HK-2 (cell line): ENCODE data around the gene BEST1.

ENCODE experiments used
- DNase-seq: peaks from one replicate; pipeline ENCODE4 v3.0.0-alpha.2; 2018; ENCODE audit not compliant: unreplicated experiment

Gene BEST1

DNA sequence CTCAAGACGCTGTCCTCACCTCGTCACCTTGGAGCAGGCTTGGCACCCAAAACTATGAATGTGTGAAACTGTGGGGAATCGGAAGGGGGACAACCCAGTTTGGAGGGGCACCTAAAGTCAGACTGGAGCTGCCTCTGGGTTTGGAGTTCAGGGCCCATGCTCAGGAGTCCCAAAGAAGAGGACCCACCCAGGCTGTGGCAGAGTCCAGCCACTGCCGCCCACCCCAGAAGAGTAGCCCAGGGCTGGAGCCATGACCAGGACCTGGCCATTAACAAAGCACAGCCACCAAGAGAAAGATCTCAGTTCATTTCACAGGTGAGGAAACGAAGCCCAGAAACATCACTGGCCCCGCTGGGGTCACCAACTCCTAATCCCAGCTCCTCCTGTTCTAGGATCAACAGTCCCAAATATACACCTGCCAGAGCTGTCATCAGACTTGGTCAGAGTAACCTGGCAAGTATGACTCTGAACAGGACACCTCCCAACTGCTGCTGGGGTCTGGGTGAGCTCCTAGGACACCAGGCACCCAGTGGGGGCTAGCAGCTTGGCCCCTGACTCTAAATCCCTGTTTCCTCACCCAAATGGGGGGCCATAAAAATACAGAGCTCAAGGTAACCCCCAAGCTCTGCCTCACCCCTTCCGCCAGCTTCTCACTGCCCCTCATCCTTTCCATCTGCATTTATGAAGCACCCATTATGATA is 35.5 kb upstream of the BEST1 start:
- DNase-seq = no peak

DNA sequence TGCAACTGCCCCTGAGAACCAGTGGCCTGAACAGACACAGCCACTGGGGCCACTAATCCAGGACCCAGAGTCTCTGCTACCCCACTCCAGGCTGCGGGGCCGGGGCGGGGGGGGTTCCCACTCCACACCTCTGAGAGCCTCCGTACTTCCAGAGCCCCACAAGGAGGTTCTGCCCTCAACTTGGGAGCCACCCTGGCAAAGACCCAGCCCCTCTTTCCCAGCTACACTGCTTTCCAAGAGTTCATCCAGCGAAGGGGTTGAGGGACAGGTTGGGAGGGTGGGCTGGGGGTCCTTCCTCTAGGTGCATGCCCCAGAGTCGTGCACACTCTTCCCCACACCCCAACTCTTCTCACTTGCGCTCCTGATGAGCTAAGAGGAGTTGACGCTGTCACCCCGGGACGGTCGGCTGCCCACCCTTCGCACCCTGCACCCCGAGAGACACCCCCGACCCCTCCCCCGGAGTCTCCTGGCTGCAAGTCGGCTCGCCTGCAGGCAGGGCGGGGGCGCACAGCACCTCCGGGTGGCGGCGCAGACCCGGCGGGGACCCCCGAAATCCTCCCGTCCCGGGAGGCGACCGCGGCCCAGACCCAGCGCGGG is 33.3 kb upstream of the BEST1 start:
- no peak for DNase-seq

- no peak for DNase-seq
Observed at GRCh38 chr11:61917334-61918109, 32.6 kb upstream of the BEST1 start, which contains the start of gene RAB3IL1. Gene RAB3IL1 (minus strand): TSS chr11:61917566. CDS start chr11:61917367, 199 bp downstream.

DNA sequence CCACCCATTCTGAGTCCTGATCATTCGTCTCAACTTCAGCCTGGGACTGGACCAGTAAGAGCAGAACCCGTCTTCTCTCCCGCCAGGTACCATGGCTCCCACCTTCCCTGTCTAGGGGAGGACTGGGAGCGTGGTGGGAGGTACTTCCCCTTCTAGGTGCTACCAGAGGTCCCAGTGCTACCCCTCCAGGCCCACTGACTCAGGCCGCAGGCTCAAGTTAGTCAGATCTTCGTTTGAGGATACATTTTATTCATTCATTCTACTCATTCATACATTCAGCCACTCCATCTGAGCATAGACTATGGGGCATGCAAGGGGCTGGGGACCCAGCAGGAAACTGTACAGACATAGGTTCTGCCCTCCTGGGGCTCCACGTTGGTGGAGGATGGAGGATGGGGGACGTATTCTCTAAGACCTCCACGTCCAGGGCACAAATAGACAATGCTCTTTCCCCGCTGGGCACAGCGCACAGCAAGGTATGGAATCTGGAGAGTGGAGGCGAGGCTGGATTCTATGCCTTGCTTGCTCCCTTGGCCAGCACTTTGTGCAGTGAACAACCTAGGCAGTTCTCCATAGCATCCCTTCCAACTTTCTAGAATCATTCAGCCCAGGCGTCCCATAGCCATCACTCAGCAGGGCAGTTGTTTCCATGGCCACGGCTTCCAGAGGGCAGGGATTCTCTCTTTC is 31.8 kb upstream of the BEST1 start:
- no peak for DNase-seq

- DNase-seq = no peak
Observed at GRCh38 chr11:61918938-61919704, 31.0 kb upstream of the BEST1 start.

- peak; percentile 65 for DNase-seq
Observed at GRCh38 chr11:61919705-61920631, 30.2 kb upstream of the BEST1 start.

DNA sequence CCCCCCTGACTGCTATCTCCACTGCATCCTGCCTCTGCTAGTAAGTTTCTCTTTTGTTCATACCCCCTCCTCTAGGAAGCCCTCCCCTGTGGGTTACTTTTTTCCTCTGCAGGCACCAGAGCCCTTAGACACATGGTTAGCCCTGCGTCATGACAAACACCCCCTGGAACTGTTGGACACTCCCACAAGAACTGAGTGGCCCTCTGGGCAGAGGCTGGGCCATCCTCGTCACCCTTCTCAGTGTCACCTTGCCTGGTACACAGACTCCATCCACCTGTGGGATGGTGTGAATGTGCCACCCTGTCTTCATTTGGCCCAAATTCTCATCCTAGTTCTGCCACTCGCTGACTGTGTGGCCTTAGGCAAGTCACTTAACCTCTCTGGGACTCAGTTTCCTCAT is 28.7 kb upstream of the BEST1 start:
- no peak for DNase-seq

- no peak for DNase-seq
Observed at GRCh38 chr11:61922539-61922938, 27.6 kb upstream of the BEST1 start.

- no peak for DNase-seq
Observed at GRCh38 chr11:61923166-61924063, 26.7 kb upstream of the BEST1 start.

- no peak for DNase-seq
Observed at GRCh38 chr11:61924064-61924455, 26.1 kb upstream of the BEST1 start.

DNA sequence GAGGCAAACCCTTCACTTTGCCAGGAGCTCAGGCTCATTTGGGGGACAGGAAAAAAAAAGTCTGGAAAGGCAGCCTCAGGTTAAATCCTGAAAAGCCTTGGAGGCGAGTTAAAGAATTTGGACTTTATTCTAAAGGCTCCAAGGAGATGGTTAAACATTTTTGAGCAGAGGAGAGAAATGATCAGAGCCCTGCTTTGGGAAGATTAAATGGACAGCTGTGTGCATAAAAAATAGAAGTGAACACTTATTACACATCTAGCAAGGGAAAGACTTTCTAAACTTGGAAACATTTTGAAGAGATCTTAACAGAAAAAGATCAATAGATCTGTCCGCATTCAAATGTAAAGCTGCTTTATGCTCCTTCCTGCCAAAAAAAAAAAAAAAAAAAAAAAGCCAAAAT is 24.4 kb upstream of the BEST1 start:
- DNase-seq = no peak

- DNase-seq = no peak
Observed at GRCh38 chr11:61926235-61926634, 23.9 kb upstream of the BEST1 start.

- no peak for DNase-seq
Observed at GRCh38 chr11:61927501-61927900, 22.6 kb upstream of the BEST1 start.

DNA sequence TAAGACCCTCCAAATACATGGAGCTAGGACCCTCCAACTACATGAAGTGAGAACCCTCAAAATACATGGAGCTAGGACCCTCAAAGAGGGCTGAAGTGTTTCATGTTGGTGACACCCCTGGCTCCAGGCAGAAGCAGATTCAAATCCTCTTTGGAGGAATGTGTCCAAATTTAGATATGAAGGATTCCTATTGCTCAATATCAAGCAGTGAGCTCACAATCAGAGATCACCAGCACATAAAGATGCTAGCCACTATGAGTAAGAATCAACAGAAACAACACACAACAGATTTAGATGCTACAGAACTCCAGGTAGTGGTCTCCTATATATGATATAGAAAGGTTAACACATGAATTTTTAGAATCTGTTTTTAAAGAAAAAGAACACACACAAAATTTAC is 21.5 kb upstream of the BEST1 start:
- DNase-seq = no peak

GRCh38 chr11:61930933-61931332 is 19.2 kb upstream of the BEST1 start:
- no peak for DNase-seq

GRCh38 chr11:61935861-61936260 is 14.3 kb upstream of the BEST1 start:
- DNase-seq = no peak

DNA sequence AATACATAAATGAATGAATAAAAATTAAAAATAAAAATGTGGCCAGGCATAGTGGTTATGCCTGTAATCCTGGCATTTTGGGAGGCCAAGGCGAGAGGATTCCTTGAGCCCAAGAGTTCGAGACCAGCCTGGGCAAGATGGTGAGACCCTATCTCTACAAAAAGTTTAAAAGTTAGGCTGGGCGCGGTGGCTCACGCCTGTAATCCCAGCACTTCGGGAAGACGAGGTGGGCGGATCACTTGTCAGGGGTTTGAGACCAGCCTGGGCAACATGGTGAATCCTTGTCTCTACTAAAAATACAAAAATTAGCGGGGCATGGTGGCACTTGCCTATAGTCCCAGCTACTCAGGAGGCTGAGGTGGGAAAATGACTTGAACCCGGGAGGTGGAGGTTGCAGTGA is 9.7 kb upstream of the BEST1 start:
- DNase-seq = no peak

- no peak for DNase-seq
Observed at GRCh38 chr11:61945191-61945590, 5.0 kb upstream of the BEST1 start.

GRCh38 chr11:61946894-61947293 is 3.3 kb upstream of the BEST1 start:
- DNase-seq = no peak
